HepG2 (cell line): Measurements from ENCODE around the gene KLHL33. TPM values are rescaled to one million over a fixed set of nuclear protein-coding genes. Genes with fewer than 3 reads are reported as not detected.

Experiments used
- ARNT ChIP-seq: fragments of 450-650 bp; IDR thresholded peaks from 2 replicates; pipeline ENCODE4 v1.6.1; 2017
- BHLHE40 ChIP-seq: IDR thresholded peaks from 2 replicates; pipeline ENCODE4 v1.6.1; 2011; ENCODE audit warnings: low read length, improper control_type of control experiment
- GATAD1 ChIP-seq: IDR thresholded peaks from 2 replicates; pipeline ENCODE4 v1.6.1; 2016; ENCODE audit warnings: missing genetic modification reagents, missing compliant biosample characterization
- KAT8 ChIP-seq: IDR thresholded peaks from 2 replicates; pipeline ENCODE4 v1.6.1; 2016; ENCODE audit warnings: missing genetic modification reagents, missing compliant biosample characterization
- MATR3 ChIP-seq: sonication (generic); formaldehyde crosslinking; IDR thresholded peaks from 2 replicates; pipeline ENCODE4 v1.4.0; 2020; ENCODE audit warnings: missing genetic modification reagents
- MED1 ChIP-seq: sonication (generic); formaldehyde crosslinking; IDR thresholded peaks from 2 replicates; pipeline ENCODE4 v1.4.0; 2020; ENCODE audit warnings: missing genetic modification reagents
- MIER3 ChIP-seq: IDR thresholded peaks from 2 replicates; pipeline ENCODE4 v1.6.1; 2016; ENCODE audit warnings: missing compliant biosample characterization, borderline replicate concordance
- MLLT10 ChIP-seq: sonication (generic); formaldehyde crosslinking; IDR thresholded peaks from 2 replicates; pipeline ENCODE4 v1.4.0; 2020; ENCODE audit warnings: missing genetic modification reagents
- RXRB ChIP-seq: IDR thresholded peaks from 2 replicates; pipeline ENCODE4 v1.6.1; 2016; ENCODE audit warnings: borderline replicate concordance, missing genetic modification reagents, missing compliant biosample characterization
- TEAD2 ChIP-seq: sonication (generic); formaldehyde crosslinking; IDR thresholded peaks from 2 replicates; pipeline ENCODE4 v1.9.0; 2021; ENCODE audit warnings: missing genetic modification reagents
- ZNF143 ChIP-seq: sonication (generic); formaldehyde crosslinking; IDR thresholded peaks from 2 replicates; pipeline ENCODE4 v1.4.0; 2020; ENCODE audit warnings: missing genetic modification reagents
- ZNF17 ChIP-seq: sonication (generic); formaldehyde crosslinking; IDR thresholded peaks from 2 replicates; pipeline ENCODE4 v1.5.0; 2020; ENCODE audit warnings: mild to moderate bottlenecking, missing genetic modification reagents
- ZNF589 ChIP-seq: sonication (generic); formaldehyde crosslinking; conservative IDR thresholded peaks from 2 replicates; pipeline ENCODE4 v1.8.0; 2022; ENCODE audit warnings: mild to moderate bottlenecking, moderate library complexity, missing genetic modification reagents
- ZNF720 ChIP-seq: sonication (generic); formaldehyde crosslinking; IDR thresholded peaks from 2 replicates; pipeline ENCODE4 v1.4.0; 2020; ENCODE audit warnings: missing genetic modification reagents
- ZNF777 ChIP-seq: sonication (generic); formaldehyde crosslinking; IDR thresholded peaks from 2 replicates; pipeline ENCODE4 v1.4.0; 2020; ENCODE audit warnings: missing genetic modification reagents
- ZNF850 ChIP-seq: sonication (generic); formaldehyde crosslinking; conservative IDR thresholded peaks from 2 replicates; pipeline ENCODE4 v1.9.0; 2021; ENCODE audit warnings: mild to moderate bottlenecking, missing genetic modification reagents
- polyA plus RNA-seq, 8 experiments: library from polyadenylated mRNA; depleted of rRNA in 3 of 8; stranded (reverse) in 7 of 8; unstranded in 1 of 8; fragments of >200 nt; fragmentation: Illumina TruSeq in 4 of 8; extraction: Trizol in 4 of 8; gene quantifications; 2 replicates each; pipeline versions ENCODE4 v1.2.1 to v1.2.3, GENCODE V29; 2011 to 2016; ENCODE audit warnings: low read depth in 4 of 8, missing spikeins in 1 of 8, mixed read lengths in 1 of 8; ENCODE audit not compliant: insufficient read depth in 1 of 8
- total RNA-seq, 5 experiments: library from RNA; depleted of rRNA; stranded (reverse); fragments of >200 nt; fragmentation: Illumina TruSeq; extraction: Trizol; gene quantifications; 2 replicates each; pipeline ENCODE4 v1.2.3, GENCODE V29; 2016; ENCODE audit warnings: low read depth in 1 of 5
- TF ChIP-seq, protein P1 (sequence below): sonication (generic); formaldehyde crosslinking; IDR thresholded peaks from 2 replicates; pipeline ENCODE4 v1.4.0; 2020; ENCODE audit warnings: missing genetic modification reagents, borderline replicate concordance
- TF ChIP-seq, protein P2 (sequence below): IDR thresholded peaks from 2 replicates; pipeline ENCODE4 v1.6.1; 2016; ENCODE audit warnings: low read depth
- TF ChIP-seq, protein P3 (sequence below): sonication (generic); formaldehyde crosslinking; IDR thresholded peaks from 2 replicates; pipeline ENCODE4 v1.4.0; 2020; ENCODE audit warnings: missing genetic modification reagents
- TF ChIP-seq, protein P4 (sequence below): sonication (generic); formaldehyde crosslinking; IDR thresholded peaks from 2 replicates; pipeline ENCODE4 v1.4.0; 2020; ENCODE audit warnings: low read depth, missing genetic modification reagents
- TF ChIP-seq, protein P5 (sequence below): IDR thresholded peaks from 2 replicates; pipeline ENCODE4 v1.6.1; 2012; ENCODE audit warnings: low read depth, low read length, improper control_type of control experiment

The KLHL33 gene
- total and polyA plus RNA-seq, 2 of the 13 experiments (the other 11 are each of a cell fraction or from before 2014, with no cell fraction given) = not detected

DNA sequence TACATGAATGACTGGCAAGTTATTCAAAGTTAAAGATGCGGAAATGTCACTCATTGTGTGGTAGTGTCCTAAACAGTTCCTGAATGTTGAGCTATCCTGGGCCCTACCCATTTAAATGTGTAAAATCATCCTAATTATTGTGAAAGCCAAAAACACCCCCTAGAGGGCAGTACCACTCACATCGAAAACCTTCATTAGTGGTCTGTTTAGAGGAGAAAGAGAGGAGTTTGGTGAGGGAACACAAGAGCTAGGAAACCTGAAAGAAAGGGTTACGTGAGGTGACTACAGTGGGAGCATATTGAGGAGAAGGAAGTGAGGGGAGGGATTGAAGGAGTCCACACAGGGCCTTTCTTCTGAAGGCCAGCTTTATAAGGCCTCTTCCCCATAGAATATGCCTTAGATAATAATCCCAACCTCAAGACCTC is 20.2 kb downstream of the KLHL33 start (continued):
- TF ChIP-seq MED1 (CRISPR knock-in tag) = 0 out of 2 replicates have a peak, but pooled peaks have one; percentile 16
- TF ChIP-seq TEAD2 = no peak
- TF ChIP-seq ZNF720 = no peak
- TF ChIP-seq ZNF777 = no peak
- no peak for TF ChIP-seq MLLT10 (CRISPR knock-in tag)
- TF ChIP-seq MIER3 (CRISPR knock-in tag) = no peak
- TF ChIP-seq, protein P1, sequence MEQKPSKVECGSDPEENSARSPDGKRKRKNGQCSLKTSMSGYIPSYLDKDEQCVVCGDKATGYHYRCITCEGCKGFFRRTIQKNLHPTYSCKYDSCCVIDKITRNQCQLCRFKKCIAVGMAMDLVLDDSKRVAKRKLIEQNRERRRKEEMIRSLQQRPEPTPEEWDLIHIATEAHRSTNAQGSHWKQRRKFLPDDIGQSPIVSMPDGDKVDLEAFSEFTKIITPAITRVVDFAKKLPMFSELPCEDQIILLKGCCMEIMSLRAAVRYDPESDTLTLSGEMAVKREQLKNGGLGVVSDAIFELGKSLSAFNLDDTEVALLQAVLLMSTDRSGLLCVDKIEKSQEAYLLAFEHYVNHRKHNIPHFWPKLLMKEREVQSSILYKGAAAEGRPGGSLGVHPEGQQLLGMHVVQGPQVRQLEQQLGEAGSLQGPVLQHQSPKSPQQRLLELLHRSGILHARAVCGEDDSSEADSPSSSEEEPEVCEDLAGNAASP = peak; percentile 65; the same call in 1 of the 2 replicates
- TF ChIP-seq ZNF143 = no peak
- TF ChIP-seq KAT8 (CRISPR knock-in tag) = peak; percentile 39; the same call in 1 of the 2 replicates
- TF ChIP-seq, protein P2, sequence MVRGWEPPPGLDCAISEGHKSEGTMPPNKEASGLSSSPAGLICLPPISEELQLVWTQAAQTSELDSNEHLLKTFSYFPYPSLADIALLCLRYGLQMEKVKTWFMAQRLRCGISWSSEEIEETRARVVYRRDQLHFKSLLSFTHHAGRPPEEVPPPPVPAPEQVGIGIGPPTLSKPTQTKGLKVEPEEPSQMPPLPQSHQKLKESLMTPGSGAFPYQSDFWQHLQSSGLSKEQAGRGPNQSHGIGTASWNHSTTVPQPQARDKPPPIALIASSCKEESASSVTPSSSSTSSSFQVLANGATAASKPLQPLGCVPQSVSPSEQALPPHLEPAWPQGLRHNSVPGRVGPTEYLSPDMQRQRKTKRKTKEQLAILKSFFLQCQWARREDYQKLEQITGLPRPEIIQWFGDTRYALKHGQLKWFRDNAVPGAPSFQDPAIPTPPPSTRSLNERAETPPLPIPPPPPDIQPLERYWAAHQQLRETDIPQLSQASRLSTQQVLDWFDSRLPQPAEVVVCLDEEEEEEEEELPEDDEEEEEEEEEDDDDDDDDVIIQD = peak; percentile 51; the same call in 1 of the 2 replicates
- no peak for TF ChIP-seq ARNT
- TF ChIP-seq, protein P3, sequence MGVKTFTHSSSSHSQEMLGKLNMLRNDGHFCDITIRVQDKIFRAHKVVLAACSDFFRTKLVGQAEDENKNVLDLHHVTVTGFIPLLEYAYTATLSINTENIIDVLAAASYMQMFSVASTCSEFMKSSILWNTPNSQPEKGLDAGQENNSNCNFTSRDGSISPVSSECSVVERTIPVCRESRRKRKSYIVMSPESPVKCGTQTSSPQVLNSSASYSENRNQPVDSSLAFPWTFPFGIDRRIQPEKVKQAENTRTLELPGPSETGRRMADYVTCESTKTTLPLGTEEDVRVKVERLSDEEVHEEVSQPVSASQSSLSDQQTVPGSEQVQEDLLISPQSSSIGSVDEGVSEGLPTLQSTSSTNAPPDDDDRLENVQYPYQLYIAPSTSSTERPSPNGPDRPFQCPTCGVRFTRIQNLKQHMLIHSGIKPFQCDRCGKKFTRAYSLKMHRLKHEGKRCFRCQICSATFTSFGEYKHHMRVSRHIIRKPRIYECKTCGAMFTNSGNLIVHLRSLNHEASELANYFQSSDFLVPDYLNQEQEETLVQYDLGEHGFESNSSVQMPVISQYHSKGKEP (CRISPR knock-in tag) = no peak
- TF ChIP-seq ZNF589 (CRISPR knock-in tag) = no peak
- TF ChIP-seq MATR3 = no peak
- TF ChIP-seq ZNF17 (CRISPR knock-in tag) = no peak
- TF ChIP-seq BHLHE40 = no peak
- TF ChIP-seq RXRB = peak; percentile 48
- TF ChIP-seq GATAD1 (CRISPR knock-in tag) = 0 out of 2 replicates have a peak, but pooled peaks have one; percentile 19
- TF ChIP-seq, protein P4, sequence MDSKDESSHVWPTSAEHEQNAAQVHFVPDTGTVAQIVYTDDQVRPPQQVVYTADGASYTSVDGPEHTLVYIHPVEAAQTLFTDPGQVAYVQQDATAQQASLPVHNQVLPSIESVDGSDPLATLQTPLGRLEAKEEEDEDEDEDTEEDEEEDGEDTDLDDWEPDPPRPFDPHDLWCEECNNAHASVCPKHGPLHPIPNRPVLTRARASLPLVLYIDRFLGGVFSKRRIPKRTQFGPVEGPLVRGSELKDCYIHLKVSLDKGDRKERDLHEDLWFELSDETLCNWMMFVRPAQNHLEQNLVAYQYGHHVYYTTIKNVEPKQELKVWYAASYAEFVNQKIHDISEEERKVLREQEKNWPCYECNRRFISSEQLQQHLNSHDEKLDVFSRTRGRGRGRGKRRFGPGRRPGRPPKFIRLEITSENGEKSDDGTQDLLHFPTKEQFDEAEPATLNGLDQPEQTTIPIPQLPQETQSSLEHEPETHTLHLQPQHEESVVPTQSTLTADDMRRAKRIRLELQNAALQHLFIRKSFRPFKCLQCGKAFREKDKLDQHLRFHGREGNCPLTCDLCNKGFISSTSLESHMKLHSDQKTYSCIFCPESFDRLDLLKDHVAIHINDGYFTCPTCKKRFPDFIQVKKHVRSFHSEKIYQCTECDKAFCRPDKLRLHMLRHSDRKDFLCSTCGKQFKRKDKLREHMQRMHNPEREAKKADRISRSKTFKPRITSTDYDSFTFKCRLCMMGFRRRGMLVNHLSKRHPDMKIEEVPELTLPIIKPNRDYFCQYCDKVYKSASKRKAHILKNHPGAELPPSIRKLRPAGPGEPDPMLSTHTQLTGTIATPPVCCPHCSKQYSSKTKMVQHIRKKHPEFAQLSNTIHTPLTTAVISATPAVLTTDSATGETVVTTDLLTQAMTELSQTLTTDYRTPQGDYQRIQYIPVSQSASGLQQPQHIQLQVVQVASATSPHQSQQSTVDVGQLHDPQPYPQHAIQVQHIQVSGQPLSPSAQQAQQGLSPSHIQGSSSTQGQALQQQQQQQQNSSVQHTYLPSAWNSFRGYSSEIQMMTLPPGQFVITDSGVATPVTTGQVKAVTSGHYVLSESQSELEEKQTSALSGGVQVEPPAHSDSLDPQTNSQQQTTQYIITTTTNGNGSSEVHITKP (CRISPR knock-in tag) = 0 out of 2 replicates have a peak, but pooled peaks have one; percentile 18
- TF ChIP-seq, protein P5, sequence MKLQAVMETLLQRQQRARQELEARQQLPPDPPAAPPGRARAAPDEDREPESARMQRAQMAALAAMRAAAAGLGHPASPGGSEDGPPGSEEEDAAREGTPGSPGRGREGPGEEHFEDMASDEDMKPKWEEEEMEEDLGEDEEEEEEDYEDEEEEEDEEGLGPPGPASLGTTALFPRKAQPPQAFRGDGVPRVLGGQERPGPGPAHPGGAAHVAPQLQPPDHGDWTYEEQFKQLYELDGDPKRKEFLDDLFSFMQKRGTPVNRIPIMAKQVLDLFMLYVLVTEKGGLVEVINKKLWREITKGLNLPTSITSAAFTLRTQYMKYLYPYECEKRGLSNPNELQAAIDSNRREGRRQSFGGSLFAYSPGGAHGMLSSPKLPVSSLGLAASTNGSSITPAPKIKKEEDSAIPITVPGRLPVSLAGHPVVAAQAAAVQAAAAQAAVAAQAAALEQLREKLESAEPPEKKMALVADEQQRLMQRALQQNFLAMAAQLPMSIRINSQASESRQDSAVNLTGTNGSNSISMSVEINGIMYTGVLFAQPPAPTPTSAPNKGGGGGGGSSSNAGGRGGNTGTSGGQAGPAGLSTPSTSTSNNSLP = peak; percentile 70; the same call in 1 of the 2 replicates
- no peak for TF ChIP-seq ZNF850 (CRISPR knock-in tag)
